HG02973 (cell line): ENCODE results near the gene TM4SF18.
"Not testable (repeated sequence)": the region's sequence is repeated elsewhere in the genome, so short reads cannot be mapped to it uniquely, and the experiment has no call there.

ENCODE experiments used
- ATAC-seq: cut with Tn5 transposase; IDR thresholded peaks from one replicate; pipeline ENCODE4 v1.9.1; 2021; ENCODE audit warnings: moderate library complexity; ENCODE audit not compliant: unreplicated experiment

Gene TM4SF18

DNA sequence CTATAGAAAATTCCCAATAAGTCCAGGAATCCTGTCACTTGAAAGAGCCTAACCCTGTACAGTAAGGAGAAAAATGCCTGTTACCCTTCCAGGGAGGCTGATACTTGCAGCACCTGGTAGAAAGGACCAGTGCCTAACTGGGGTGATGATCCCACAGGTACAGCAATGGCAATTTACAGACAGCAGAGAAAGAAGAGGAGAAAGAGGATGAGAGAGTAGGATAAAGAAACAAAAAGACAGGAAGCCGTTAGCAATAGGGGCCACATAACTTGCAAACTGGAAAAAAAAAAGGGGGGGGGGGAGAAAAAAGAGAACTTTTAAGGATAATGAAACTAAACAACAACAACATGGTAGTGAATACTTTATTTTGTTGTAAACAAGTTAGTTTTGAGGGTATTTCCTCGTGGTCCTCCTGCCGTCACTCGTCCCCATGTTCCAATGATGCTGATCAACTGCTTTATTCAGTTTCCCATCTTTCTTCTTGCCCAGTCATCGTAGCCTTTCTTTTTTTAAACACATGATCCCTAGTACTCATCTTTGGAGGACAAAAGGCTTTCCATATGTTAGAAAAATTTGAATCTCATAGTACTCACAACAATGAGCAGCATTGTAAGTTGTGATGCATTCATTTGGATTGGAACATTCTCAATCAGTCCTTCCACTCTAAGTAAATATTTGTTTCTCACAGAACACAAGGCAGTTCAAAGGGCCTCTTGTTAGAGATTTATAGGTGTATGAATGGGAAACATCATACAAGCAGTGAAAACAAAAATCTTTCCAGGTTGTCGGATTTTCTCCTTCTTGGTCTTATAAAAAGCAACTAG is 35.5 kb upstream of the TM4SF18 start:
- no peak for ATAC-seq

DNA sequence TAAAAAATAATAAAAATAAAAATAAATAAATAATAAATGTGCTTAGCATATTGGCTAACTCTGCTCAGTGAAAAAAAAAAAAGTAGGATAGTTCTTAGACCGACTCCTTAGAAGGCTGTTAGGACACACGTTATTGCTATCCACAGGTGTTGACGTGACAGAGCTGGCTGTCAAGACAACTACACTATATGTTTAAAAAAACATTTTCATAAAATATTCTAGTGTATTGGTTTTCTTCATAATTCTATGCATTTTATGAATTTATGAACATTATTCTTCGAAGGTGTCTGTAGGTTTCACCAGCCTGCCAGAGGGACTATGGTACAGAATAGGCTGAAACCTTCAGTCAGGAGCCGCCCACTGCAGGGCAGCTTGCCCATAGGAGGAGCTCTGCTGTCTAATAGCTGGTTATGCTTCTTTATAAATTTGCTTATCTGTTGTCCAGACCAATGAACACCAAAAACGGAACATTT is 34.8 kb upstream of the TM4SF18 start:
- no peak for ATAC-seq

DNA sequence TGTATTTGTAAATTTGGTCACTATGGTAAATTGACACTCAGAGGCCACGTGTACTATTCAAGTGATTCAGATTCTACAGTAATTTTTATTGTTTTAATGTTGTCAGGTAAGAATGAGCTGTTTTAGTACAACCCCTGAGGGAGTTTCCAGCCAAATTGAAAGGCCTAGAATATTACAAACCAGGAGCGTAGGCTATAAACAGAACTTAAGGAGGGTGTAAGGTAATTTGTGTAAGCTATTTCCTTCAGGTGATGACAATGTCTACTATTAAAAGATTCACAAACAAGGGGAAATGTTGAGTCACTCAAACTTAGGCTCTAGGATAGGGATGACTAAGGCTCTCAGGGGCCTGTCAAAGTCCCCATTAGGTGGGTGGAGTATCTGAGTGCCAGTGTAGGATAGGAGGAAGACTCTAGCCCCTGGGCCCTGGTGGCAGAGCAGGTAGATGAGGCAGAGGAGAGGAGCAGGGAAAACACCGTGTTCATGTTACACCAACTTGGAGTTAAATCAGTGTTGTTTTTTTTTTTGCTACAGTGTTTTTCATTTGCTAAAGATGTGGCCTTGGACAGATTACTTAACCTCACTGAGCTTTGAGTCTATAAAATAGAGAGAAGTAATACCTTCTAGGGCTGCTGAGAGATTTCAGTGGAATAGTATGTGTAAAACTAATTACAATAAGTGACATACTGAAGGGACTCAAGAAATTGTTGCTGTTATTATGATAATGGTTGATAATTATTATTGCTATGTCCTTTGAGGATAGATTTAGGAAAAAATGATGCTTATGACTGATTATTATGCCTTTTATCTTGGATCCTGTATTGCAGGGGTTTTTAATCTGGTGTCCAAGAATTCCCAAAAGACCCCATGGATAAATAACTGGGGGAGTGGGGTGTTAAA is 33.8 kb upstream of the TM4SF18 start:
- no peak for ATAC-seq

DNA sequence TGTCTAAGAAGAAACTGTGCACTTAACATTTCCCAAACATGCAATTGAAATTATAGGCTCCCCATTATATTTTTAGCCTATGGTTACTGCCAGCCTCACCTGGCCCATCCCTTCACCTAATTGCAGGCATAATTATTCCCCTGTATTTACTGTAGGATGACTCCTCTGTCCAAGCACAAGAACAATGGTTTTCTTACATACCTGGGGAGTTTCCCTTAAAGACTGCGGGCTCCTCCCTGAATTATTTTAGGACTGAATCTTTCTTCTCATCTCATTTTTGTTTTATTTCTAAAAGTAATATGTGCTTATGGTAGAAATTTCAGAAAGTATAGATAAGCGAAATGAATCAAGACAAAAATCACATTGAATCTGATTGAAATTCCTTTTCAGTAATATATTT is 32.6 kb upstream of the TM4SF18 start:
- ATAC-seq, result no peak

DNA sequence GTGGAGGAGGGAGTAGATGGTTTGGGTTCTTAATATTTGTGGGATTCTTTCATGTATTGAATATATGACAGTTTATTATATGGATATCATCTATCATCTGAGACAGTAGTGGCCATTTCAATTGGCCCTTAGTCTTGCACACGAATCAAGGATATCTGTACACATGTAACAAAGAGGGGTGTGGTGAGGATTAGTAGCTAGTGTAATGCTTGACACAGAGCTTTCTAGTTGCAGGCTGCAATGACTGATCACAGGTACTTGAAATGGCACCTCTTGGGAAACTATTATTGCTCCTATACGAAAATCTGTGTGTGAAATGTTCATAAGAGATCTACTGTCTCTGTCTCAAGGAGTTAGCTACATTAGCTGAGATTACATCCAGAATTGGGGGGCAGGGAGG is 31.2 kb upstream of the TM4SF18 start:
- no peak for ATAC-seq

DNA sequence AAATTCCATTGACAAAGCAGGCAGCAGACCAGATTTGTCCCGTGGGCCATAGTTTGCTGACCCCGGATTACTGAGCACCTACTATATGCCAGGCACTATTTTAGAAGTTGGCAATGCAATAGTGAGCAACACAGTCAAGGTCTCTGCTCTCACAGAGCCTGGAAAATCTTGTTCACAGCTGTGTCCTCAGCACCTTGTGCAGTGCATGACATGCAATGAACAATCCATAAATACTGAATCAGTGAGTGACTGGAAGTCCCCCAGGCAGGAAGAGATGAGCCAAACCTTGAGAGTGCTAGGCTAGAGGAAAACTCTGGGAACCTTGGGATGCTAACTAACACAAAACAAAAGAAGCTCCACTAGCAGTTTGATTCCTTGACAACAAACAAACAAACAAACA is 29.6 kb upstream of the TM4SF18 start:
- ATAC-seq, result no peak

DNA sequence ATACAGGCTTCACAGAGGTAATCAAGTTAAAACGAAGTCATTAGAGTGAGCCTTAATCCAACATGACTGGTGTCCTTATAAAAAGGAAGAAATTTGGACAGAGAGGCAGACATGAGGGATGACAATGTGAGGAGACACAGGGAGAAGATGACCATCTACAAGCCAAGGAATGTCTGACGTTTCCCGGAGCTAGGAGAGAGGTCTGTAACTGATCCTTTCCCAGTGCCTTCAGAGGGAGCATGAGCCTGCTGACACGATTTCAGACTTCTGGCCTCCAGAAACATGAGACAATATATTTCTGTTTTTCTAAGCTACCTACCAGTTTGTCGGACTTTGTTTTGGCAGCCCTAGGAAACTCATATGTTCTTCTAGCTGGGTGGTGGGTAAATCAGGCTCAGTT is 28.9 kb upstream of the TM4SF18 start:
- no peak for ATAC-seq

DNA sequence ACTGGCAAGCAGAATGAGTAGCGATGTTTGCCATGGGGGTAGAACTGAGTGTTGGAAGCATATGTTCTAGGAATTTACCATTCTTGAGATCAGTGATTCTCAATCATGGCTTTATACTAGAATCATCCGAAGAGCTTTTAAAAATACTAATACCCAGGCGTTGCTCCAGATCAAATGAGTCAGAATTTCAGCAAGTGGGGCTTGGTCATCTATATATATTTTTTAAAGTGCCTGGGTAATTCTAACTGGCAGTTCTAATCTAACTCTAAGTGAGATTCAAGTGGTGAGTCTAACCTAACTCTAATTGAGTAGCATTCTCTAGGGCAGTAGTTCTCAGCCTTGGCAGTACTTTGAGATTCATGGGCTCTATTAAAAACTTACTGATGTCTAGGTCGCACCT is 23.2 kb upstream of the TM4SF18 start:
- ATAC-seq, result no peak

DNA sequence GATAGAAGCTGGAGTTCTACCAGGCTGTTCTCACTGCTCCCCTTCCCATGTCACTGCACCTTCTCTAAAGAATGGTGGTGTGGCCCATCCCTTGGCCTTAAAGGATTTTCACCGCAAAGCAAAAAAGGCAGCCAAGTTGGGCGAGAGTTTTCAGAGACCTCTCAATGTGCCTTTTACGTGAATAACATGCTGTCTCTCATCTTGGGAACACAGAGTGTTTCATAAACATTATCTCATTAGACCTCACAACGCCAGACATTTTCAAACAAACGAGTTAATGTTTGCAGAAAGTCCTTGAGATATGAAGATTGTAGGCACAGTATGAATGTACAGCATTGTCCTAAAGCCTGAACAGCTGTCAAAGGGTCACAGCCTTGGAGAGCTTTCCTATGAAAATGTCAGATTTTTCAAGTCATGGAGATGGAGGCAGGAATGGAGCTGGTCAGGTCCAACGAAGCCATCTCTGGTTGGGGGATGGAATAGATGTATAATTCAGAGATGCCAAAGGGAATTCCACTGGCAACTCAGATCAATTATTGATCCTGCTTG is 22.7 kb upstream of the TM4SF18 start:
- no peak for ATAC-seq

DNA sequence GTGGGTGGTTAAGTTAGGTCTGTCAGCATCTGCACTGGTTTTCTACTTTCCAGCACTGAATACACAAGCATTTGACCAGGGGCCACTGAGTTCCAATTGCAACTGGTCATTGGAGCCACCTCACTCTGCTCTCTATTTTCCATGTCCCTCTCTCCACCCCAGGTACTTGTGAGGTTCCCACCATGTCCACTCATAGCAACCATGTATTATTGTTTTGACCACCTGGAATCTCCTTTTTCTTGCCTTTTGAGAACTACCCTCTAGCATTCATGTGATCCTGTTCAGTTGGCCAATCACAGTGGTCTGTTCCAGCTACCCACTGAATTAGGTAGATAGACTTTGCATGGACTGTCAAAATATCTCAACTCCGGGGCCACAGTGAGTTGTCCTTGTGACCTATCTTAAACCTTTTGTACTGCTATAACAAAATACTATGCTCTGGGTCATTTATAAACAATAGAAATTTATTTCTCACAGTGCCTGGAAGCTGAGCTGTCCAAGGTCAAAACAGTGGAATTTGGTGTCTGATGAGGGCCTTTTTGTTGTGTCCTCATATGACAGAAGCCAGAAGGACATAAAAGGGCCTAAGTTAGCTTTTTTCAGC is 20.2 kb upstream of the TM4SF18 start:
- ATAC-seq, result no peak

DNA sequence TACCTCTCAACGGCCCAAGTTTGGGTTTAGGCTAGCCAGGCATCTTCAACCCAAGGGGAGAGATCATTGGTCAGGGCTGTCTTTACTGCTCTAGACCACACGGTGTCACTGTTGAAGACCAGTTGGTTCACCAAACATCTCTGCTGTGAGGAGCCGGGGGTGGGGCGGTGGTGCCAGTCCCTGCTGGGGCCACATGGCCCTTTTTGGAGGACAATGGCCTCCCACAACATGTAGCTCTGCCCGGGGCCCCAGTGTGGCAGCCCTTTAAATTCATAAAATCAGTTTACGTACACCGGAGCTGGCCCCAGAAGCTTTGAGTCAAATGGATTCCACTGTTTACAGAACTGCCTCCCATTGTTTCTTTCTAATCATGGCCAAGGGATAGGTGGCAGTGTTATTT is 19.1 kb upstream of the TM4SF18 start:
- peak; percentile 91 for ATAC-seq

DNA sequence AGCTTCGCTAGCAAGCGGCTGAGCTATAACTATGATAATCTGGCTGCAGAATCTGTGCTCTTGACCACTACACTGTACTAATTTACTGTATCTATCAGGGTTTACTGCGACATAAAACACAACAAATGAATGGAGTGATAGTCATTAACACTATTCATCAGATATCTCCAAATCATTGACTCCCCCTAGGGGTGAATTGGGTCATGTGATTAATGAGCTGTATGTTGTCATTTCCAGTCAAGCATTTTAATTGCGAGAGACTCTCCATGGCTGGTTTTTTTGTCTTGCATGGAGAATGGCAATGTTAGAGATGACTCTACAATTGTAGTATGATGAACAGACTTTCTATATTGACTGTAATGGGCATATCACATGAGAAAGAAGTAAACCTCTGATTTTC is 10.5 kb upstream of the TM4SF18 start:
- no peak for ATAC-seq

DNA sequence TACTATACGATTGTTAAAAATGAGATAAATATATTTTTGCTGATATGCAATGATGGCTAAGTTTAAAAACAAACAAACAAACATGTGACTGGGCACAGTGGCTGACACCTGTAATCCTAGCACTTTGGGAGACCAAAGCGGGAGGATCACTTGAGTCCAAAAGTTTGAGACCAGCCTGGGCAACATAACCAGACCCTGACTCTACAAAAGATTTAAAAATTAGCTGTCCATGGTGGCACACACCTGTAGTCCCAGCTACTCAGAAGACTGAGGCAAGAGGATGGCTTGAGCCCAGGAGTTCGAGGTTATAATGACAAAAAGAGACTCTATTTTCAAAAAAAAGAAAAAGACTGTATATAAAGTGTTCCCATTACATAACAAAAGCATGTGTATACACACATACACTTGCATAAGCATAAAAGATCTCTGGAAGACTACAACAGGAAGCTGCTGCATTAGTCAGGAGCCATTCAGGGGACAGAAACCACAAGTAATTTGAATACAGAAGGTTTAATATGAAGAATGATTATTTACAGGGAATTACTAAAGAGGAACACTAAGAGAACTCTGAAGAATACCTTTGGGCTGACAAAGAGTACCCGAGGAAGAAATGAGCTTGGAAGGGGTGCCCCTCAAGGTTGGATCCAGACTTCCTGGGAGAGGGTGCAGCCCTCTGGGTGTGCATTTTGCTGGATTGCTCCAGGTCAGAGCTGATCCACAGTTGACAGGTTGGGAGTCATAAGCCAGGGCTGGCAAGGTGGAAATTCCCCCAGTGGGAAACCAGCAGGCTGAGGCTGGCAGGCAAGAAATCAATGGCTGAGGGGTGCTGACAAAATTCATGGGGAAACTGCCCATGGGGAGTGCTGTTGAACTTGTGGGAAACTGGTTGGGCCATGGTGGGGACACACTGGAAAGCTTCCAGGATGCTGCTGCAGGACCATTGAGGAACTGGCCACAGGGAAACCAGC is 9.3 kb upstream of the TM4SF18 start:
- no peak for ATAC-seq

DNA sequence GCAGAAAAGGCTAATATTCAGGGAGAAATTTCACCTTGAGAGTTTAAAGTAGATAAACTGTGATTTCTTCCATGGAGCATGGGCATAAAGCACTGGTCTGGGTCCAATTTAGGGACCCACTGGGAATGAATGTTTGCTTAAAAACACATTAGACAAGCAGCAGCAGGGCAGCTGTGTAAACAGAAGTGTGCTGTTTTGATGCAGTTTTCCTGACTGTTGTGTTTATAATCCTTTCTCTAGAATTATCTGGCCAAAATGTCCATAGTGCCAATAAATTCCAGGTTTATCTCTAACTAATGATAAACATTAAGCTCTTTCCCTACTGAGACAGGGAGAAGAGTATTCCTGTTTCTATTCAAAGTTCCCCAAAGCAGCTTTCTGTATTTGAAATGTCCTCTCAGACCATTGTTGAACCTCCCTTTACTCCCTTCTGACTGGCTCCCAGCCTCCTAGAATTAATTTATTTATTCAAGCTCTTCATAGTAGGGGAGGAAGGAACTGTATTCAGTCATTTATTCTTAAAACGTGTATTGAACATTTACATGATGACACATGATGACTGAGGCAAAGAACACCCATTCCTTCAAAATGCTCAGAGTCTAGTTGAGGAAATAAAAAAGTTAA is 7.0 kb upstream of the TM4SF18 start:
- ATAC-seq, result no peak

DNA sequence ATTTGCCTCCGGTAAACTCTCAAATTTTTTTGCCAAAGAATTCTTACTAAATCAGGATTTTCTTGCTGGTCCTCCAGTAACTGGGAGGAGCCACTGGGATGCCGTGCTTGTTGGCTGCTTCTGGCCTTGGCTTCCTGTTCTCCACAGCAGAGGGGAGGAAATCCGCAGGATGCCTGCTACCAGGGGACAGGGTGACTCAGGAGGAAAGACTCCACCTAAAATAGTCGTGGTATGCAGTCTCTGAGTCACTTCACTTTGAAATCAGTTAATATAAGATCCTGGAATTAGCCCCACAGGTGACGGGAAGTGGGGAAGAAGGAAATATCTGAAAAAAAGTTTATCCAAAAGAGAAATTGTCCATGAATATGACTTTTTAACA is 6.5 kb upstream of the TM4SF18 start:
- no peak for ATAC-seq

DNA sequence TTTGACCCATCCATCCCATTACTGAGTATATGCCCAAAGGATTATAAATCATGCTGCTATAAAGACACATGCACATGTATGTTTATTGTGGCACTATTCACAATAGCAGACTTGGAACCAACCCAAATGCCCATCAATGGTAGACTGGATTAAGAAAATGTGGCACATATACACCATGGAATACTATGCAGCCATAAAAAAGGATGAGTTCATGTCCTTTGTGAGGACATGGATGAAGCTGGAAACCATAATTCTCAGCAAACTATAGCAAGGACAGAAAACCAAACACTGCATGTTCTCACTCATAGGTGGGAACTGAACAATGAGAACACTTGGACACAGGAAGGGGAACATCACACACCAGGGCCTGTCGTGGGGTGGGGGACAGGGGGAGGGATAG is 4.0 kb upstream of the TM4SF18 start:
- ATAC-seq, result not testable (repeated sequence)

DNA sequence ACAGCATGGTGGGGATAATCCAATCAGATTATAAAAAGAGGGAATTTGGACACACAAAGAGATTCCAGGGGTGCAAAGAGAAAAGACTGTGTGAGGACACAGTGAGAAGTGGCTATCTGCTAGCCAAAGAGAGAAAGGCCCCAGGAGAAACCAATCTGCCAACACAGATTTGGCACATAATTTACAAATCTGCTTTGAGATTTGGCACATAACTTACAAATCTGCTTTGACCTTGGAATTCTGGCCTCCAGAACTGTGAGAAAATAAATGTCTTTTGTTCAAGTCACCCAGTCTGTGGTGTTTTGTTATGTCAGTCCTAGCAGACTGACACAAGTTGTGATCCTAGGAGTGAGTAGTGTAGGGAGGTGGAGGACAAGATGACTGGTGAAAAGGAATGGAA is 3.5 kb upstream of the TM4SF18 start:
- no peak for ATAC-seq

DNA sequence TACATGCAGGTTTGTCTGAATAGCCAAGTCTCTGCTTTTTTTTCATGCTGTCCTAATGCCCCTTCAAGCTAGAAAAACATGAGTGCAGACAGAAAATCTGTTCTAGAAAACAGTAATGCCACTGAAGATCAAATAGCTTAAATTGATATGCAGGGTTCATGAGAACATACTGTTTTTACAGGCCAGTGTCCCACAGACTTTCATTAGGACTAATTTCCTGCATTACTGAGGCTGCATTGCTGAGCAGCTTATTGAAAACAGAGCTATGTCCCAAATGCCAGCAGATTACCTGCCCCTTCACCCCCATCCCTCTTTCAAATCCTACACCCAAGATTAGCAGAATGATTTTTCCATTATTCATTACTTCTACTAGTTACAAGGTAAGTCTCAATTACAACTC is 665 bp downstream of the TM4SF18 start:
- ATAC-seq, result no peak

DNA sequence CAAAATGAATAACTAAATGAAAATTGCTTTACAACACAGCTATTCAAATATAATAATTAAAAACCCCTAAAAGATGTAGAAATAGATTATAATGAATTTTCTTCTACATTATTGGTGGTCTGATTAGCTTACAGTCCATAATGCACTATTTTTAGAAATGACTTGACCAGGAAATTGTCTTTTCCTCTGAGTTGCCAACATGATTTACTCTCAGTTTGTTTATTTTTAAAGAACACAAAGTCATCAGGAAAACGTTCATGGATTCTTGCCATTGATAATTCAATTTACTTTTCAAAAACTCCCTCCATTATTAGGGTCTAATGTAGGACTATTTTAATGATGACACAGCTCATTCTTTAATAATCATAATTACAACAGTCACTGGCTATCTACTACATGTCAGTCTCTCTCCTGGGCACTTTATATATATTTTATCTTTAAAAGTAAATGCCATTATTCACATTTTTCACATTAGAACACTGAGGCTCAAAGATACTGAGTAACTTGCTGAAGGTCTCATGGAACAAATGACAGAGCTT is 1.1 kb downstream of the TM4SF18 start:
- ATAC-seq, result no peak

DNA sequence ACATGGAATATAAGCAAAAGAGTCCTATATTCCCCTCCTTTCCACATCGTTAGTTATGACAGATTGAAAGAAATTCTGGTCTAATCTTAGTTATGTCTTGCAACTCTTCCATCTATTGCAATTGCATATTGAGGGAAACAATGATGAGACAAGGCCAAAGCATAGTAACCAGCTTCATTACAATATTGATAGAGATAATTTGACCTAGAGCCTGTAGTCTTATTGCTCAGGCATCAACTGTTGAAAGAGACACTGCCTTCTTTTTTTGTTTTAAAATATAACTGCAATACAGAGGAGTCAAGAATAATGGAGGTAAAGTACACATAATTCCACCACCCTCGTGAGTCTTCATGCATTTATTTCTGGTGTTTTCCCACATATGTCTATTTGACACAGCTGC is 2.0 kb downstream of the TM4SF18 start:
- no peak for ATAC-seq
